Bone marrow (tissue), 2 donors: ENCODE results near the gene GPC2.
"Not testable (repeated sequence)": the region's sequence is repeated elsewhere in the genome, so short reads cannot be mapped to it uniquely, and the experiment has no call there.

Experiments used
- DNase-seq, 2 donors: peaks; one replicate each; lab custom pipeline; 2025; lab: John Stamatoyannopoulos, UW

The GPC2 gene

DNA sequence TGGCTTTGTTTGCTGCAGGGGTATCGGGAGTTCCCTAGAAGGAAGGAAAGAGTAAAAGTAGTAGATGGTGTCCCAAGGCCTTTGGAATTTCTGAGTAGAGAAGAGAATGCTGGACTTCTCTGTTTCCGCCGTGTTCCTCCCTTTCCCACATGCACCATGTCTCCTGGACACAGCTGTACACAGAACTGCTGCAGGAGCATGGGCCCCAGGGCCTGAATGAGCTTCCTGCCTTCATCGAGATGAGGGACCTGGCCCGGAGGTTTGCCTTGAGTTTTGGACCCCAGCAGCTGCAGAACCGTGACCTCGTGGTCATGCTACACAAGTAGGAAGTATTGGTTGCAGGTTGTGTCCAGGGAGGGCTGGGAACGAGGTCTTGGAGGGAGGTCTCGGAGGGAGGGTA is 27.3 kb upstream of the GPC2 start:
- no peak for DNase-seq

DNA sequence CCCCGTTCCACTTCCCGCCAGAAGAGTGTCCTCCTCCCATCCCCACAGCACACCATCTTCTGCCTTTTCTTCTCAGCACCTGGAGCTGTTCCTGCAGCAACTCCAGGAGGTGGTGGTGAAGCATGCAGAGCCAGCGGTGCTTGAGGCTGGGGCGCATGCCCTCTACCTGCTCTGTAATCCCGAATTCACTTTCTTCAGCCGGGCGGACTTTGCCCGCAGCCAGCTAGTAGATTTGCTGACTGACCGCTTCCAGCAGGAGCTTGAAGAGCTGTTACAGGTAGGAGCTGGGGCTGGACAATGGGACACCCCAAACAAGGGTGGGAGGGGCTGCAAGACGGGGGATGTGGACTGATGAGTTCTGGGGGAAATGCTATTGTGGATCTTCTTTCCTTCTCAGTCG is 23.5 kb upstream of the GPC2 start:
- no peak for DNase-seq

DNA sequence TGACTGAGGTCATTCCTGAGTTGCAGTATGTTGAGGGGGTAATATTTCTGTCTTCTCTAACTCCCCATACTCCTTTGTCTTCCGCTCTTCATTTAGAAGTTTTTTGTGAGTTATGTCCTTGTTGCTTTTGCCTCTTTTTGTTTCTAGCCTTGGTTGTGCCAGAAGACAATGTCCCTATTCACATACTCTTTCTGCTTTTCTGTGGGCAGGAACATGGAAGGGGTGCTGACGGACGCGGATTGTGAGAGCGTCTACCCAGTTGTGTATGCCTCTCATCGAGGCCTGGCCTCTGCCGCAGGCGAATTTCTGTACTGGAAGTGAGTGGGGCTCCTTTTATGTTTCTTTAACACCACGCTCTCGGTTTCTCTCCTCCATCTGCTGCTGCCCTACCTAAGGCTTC is 21.1 kb upstream of the GPC2 start:
- DNase-seq: no peak

GRCh38 chr7:100195901-100196322 is 18.7 kb upstream of the GPC2 start:
- DNase-seq: not testable (repeated sequence)

GRCh38 chr7:100195222-100195621 is 18.0 kb upstream of the GPC2 start:
- DNase-seq: no peak

DNA sequence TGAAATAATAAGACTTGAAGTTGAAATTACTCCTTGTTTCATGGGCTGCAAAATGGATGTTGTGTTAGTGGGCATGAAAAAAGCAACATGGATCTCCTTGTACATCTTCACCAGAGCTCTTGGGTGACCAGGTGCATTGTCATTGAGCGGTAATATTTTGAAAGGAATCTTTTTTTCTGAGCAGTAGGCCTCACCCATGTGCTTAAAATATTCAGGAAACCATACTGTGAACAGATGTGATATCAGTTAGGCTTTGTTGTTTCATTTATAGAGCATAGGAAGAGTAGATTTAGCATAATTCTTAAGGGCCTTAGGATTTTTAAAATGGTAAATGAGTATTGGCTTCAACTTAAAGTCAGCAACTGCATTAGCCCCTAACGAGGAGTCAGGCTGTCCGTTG is 15.8 kb upstream of the GPC2 start:
- DNase-seq: no peak

GRCh38 chr7:100192281-100192862 is 15.2 kb upstream of the GPC2 start:
- DNase-seq: not testable (repeated sequence)

- DNase-seq: no peak
Measured at GRCh38 chr7:100191775-100192174, 14.6 kb upstream of the GPC2 start.

- DNase-seq: no peak
Measured at GRCh38 chr7:100190048-100190711, 13.0 kb upstream of the GPC2 start.

DNA sequence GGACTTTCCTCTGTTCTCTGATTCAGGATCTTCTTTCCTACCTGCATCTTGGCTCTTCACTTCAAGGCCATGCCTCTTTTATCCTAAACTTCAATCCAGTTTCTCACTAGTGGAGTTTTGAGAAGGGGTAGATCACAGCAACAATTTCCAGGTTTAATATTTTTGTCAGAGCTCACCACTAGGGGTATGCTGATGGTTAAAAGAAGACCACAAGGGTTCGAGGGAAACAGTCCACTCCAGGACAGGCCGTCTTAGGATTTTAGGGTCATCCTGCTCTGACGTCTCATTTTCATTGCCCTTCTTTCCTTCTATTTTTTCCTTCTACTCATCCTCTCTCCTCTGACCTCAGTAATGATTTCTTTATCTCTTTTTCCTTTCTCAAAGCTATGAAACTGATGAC is 11.9 kb upstream of the GPC2 start:
- no peak for DNase-seq

DNA sequence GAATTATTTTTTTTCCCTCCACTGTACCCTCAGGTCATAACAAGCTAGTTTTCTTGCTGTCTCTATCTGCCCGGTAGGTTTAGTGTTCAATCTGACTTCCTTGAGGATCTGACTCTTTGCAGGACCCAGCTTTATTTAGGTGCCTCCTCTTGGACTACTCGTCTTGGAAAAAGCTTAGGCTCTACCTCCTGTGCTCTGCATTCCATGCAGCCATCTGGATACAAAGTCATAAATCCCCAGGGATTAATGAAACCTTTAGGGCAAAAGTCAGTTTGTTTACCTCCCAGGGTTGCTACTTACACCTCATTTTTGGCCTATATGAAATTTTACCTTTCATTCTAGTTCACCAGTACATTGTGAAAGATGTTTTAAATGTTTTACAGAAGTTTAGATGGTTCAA is 8.5 kb upstream of the GPC2 start:
- DNase-seq: no peak

- not testable (repeated sequence) for DNase-seq
Measured at GRCh38 chr7:100183090-100183489, 5.9 kb upstream of the GPC2 start.

- not testable (repeated sequence) for DNase-seq
Measured at GRCh38 chr7:100182616-100183015, 5.4 kb upstream of the GPC2 start.

DNA sequence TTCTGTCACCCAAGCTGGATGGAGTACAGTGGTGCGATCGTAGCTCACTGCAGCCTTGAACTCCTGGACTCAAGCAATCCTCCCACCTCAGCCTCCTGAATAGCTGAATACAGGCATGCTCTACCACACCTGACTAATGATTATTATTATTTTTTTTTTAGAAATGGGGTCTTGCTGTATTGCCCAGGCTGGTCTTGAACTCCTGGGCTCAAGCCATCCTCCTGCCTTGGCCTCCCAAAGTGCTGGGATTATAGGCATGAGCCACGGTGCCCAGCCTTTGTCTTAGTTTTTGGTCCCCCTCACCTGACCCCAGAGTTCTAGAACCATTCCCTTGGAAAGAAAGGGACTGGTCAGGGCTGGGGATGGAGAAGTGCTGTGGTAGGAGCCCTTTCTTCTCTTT is 2.9 kb upstream of the GPC2 start:
- not testable (repeated sequence) for DNase-seq

DNA sequence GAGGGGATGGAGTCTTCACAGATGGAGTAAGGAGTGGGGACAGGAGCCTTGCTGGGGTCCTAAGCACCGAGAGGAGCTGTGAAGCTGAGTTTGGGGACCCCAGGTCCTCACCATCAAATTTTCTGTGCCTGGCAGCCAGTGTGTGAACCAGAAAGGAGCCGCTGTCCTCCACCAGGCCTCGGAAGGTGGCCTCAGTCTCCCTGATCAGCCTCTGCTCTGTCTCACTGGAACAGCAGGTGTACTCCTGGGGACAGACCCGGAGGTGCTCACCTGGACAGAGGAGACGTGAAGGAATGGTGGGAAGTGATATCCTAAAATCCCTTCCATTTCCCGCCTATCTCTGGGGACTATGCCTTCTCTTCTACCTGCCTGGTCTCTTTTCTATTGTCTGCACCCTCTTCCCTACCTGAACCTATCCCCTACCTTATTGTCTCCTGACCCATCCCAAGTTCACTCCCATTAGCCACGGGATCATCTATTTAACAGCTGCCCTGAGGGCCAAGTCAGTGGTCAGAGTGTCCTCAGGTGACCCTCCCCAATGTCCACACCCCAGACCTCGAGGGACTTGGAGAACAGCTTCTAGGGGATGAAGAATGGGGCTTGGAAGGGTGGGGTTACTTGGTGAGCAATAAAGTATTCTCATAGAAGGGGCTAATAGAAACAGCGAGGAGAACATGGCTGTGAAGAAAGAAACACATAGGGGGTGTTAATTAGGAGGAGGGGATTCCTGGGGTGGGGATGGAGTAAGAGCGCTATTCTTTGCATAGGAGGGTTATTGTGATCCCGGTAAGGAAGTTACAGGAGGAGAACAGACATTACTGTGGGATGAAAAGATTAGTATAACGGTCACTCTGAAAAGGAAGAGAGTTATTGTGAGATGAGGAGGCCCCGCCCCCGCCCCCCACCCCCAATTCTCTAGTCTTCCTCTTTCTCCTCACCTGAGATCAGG is 811 bp downstream of the GPC2 start:
- no peak for DNase-seq

DNA sequence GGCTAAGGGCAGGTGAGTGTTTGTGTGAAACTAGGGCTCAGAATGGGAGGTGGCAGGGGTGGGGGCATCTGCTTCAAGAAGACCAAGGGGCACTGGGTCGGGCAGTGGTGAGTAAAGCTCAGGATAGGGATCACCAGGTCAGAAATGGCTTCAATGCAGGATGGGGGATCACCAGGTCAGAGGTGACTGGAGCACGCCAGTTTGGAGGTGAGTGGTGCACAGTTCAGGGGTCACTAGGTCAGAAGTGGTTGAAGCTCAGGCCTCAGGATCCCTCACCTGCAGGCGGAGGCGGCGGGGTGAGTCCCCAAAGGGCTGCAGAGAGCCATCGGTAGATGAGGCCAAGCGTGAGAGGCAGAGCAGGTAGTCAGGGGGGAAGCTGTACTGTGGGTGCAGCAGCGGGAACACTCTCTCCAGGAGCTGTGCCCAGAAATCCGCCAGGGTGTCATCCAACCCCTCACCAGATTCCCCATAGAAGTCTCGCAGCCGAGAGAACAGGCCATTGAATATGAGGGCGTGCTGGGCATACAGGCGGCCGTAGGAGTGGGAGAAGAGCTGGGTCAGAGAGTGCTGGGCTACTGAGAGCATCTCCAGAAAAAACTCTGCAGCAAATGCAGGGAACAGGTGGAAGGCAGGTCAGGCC is 1.8 kb downstream of the GPC2 start:
- DNase-seq: no peak

- no peak for DNase-seq
Measured at GRCh38 chr7:100174582-100174981, 2.6 kb downstream of the GPC2 start.

- no peak for DNase-seq
Measured at GRCh38 chr7:100173806-100174495, 3.2 kb downstream of the GPC2 start.

- DNase-seq: no peak
Measured at GRCh38 chr7:100171840-100172239, 5.3 kb downstream of the GPC2 start.

- DNase-seq: no peak
Measured at GRCh38 chr7:100171087-100171681, 6.0 kb downstream of the GPC2 start.

GRCh38 chr7:100170101-100170897 is 6.9 kb downstream of the GPC2 start:
- no peak for DNase-seq
